Stimulated activated CD8-positive, alpha-beta memory T cell treated with anti-CD3 and anti-CD28 coated beads, Interleukin-12 subunit alpha, Interleukin-12 subunit beta, amount 100 ng/mL, for 4 hours (primary cell): ENCODE results near the gene PCP4L1.
A peak's percentile ranks its signal among the peaks of the same experiment; 100 is the strongest.

ENCODE experiments used
- DNase-seq: peaks from one replicate; pipeline ENCODE4 v3.0.0-alpha.2; 2020; ENCODE audit warnings: low read depth

PCP4L1 gene

DNA sequence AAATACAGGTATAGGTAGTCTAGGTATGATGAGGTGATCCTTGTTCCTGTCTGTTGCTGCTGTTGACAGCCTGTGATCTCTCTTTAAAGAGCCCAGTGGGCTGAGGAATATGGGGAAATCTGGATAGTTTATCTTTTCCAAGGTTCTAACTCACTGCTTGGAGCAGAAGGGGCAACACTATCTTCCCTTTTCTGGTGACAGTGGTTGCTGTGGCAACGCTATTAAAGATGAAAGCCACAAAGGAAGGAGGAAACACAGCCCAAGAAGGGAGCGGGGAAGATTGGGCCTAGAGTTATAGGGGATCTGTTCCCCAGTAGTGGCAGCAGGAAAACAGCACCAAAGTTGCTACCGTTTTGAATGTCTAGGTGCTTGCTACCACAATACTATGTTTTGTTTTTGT, 8.8 kb downstream of the PCP4L1 start:
- DNase-seq: no peak

DNA sequence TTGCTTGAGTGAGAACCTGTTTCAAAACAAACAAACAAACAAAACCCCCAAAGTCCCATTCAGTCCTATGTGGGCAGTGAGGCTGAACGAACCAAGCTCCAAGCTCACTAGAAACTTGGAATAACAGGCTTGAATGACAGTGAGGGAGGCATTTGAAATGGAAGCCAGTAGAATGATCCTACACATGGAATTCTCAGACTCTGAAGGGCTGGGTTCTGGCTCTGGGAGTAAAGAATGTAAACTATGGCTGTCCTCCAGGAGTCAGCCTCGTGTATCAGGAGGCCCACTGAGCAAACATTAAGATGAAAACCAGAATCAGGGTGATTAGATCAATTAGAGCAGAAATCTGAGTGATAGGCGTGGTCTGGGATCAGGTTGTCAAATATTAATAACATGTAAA, 14.9 kb downstream of the PCP4L1 start:
- DNase-seq: no peak

DNA sequence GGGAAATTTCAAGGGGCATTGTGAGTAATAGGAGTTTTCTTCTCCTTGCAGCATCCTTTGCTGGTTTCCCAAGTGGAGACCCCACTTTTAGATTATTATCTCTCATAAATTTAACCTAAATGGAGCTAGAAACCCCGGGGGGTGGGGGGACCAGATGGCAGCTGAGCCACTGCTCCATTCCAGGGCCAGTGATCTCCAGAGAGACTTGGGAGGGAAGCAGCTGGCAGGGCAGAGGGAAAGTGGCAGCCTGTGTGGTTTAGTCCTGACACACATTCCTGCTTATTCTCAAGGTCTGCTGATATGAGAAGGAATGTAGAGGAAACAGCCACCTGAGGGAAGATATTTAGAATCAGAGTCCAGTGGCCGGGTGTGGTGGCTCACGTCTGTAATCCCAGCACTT, 16.3 kb downstream of the PCP4L1 start:
- DNase-seq: no peak

DNA sequence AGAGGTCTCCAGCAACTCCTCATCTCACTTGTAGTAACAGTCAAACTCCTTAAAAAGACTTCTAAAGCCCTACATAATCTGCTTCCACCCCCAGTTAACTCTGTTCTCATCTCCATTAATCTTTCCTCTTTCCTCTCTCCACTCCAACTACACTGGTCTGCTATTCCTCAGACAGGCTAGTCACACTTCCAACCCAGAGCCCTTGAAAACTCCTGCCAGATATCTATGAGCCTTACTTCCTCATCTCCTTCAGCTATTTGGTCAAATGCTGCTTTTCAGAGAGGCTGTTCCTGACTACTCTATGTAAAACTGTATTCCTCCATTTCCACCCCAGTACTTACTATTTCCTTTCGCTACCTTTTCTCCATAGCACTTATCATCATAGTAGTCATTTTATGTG, 24.4 kb downstream of the PCP4L1 start:
- DNase-seq: no peak

DNA sequence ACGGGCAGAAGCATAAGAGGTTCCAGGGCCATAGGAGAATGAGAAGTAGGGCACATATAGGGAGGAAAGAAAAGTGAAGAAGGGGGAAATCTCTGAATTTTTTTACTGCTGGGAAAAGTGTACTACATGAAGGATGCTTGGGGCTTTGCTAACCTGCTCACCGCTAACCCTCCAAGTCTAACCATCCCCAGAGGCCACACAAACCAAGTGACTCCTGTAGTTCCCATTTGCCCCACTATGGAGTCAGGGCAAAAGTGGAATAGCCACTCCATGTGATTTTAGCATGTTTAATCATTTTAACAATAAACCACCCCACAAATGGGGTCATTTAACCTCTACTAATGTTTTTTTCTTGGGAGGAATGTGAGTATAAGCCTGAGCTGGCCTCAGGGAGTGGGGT, 26.6 kb downstream of the PCP4L1 start:
- no peak for DNase-seq

DNA sequence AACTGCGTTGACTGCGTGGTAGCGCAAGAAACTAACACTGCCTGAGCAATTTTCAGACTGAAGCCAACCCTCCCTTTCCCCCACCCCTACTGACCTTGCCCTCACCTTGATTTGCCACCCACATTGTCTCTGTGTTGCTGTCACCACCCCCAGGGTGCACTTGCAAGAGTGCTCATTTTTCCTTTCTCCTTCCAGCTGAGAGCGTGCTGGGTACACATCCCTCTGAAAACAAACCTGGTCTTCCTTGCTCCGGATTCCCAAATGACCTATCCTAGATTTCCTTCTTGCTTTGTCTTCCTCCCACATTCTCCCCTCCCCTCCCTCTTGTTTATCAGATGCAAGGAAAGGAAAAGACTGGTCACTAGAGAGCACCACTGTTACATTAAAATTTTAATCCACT, 27.0 kb downstream of the PCP4L1 start:
- DNase-seq: no peak

DNA sequence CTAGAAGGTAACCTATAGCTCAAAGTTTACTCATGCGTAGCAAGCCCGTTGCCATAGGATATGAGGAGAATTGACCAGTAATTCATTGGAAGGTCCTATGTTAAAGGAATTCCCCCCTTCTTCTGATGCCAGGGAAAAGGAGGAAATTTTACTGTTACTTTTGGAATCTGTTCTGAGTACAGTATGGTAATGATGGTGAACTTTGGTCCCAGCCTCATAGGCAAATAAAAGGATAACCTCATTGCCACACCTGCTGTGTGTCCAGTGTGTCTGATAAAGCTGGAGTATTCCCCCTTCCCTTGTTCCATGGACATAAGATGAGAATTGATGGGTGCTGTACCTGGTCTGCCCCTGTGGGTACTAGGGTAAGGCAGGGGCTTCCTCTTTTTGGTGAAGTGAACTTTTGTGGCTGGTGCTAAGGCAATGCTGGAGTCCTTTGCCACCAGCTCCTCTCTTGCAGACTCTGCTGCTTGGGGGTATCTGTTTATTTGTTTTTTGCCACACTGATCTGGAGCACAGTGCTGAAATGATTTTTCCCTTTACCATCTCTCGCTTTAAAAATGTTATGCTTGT, 29.0 kb downstream of the PCP4L1 start:
- DNase-seq: no peak

DNA sequence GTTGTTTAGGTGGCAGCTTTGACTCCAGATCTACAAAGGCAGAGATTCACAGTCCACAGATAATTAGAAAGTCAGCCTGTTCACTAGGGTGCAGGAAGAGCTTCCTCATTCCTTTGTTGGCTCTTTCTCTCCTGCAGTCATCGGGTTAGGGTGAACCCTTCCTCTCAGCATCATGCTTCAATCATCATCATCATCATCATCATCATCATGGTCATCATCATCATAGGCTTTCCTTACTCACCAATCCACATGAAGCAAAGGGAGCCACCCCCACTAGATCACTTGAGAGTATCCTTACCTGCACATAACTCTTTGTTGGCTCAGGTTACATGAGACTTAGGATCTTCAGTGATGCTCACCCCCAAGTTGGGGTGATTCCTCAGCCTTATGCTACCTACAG, 32.2 kb downstream of the PCP4L1 start:
- no peak for DNase-seq

DNA sequence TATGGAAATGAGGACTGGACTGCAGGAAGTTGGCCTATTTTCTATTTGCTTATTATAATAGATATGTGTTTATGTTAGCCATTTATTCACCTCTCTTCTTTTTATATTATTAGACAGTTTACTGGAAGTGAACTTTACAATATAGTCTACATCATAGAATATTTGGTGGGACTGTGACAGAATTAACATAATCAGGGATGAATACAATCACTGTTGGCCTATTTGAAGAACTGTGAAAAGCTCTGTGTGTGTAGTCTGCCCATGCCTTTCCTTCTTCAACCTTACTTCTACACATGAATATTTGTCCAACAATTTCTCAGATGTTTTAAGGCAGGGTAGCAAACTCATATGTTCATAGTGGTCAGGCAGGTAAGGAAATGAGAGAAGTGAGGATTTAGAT, 38.9 kb downstream of the PCP4L1 start:
- DNase-seq: no peak

DNA sequence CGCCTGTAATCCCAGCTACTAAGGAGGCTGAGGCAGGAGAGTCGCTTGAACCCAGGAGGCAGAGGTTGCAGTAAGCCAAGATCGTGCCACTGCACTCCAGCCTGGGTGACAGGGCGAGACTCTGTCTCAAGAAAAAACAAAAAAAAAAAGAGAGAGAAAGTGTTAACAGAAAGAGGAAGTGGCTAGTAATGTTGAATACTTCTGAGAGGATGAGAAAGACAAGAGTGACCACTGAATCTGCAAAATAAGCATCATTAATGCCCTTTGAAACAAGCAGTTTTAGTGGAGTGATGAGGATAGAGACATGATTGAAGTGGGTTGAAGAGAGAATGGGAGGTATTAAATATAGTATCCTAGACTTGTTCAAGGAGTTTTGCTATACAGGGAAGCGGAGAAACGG, 39.6 kb downstream of the PCP4L1 start:
- DNase-seq: no peak

DNA sequence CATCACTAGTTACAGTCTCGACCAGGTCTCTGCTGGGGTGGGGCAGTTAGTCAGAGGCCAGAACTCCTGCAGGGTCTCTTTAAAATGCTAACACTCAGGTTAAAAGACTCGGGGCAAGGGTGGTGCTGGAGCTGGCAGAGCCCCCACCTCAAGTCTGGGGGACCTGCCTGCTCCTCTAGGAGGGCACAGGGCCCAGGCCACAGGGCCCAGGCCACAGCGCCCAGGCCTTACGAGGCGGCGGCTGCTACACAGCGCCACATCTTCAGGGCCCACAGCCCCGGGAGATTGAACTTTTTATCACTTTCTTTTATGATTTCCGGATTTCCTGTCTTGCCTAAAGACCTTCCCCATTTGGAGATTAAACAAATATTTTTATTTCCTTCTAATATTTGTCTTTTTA, 40.8 kb downstream of the PCP4L1 start:
- DNase-seq: no peak

DNA sequence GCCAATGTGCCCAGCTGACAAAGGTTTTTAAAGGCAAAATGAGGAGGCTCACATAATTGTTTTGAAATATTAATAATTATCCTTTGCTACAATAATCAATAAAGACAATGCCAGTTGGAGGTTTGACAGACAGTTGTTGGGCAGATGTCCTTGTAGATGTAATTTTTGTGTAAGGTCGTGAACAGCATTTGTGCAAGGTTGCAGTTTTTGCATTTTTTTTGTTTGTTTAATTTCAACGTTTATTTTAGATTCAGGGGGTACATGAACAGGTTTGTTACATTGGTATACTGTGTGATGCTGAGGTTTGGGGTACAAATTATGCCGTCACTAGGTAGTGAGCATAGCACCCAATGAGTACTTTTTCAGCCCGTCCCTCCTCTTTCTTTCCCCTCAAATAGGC, 41.9 kb downstream of the PCP4L1 start:
- DNase-seq: no peak

DNA sequence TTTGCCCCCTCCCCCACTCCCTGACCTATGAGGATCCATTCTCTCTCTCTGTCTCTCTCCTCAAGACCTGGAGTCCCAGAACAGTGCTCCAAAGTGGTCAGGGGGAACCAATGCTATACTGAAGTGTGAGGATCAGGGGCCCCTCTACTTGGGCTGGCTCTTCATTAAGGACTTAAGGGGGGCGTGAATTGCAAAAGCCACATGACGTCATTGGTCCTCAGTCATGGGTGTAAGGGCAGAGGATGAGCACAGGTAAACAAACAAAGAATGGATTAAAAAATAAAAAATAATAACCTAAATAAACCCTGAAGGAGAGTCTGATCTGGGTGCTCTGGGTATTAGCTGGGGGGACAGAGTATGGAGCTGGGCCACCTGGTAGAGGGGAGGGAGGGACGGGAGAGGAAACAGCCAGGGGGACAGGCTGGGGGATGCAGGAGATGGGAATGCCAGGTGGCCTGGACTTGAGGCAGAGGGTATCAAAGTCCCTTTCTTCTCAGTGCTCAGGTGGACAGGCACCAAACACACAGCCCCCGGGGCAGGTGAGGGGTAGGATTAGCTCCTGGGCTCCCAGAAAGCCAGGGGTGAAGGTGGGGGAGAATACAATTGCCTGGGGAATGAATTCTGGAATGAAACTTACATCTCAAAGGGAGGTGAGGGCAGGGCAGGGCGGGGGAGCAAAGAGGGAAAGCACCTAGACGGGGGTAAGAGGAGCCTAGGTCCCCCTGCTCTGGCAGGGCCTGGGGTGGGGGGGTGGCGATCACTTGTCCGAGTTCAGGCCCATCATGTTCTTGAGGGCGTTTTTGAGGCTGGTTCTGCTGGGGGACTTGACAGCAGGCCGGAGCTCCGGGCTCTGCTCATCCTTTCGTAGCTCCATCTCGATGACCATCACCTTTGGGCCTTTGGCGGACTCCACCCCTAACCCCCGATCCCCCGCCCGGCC, 46.7 kb downstream of the PCP4L1 start:
- DNase-seq: no peak

DNA sequence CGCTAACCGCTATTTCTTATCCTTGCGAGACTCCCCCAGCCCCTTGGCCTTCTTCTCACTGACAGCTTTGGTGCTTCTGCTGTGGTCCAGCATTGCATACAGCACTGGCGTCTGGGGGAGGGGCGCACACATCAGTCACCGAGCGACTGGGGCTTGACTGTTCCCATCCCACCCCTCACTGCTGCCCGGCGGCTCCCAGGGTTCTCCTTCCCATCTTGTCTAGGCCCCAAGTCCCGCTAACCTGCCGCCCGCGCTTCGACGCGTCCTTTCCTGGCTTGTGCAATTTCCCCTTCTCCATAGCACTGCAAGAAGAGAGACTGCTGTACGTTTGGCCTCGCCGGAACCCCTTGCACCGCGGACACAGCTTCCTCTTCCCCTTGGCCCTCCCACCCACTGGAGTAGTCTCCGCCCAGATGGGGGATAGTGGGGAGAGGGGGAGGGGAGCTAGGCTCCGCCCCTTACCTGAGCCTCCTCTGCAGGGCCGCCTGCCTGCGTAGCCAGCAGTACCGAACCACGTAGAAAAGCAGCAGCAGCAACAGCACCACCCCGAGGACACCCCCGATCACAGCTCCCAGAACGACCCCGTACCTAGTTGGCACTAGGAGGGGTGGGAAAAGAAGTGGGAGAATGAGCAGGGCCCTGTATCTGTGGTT, 47.4 kb downstream of the PCP4L1 start:
- DNase-seq: peak; percentile 71

DNA sequence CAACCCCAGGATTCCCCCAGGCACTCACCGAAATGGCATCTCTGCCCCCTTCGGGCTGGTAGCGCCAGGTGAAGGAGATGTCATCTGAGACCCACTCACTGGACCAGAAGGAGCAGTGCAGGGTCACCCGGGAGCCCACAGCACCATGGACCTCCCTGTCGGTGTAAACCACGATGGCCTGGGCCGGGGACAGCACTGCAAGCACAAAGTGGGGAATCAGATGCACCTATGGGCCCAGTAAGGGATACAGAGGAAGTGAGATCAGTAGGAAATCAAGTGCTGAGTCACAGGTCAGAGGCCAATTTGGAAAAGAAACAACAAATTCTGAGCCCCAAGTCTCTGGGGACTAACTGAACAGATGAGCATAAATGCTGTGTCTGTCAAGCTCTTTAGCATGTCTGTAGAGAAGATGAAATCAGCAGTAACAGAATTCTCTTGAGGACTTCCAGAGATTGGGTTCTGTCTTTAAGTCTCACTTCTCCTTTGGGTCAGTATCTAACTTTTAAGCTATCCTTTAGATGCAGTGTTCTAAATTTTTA, 48.8 kb downstream of the PCP4L1 start:
- no peak for DNase-seq

DNA sequence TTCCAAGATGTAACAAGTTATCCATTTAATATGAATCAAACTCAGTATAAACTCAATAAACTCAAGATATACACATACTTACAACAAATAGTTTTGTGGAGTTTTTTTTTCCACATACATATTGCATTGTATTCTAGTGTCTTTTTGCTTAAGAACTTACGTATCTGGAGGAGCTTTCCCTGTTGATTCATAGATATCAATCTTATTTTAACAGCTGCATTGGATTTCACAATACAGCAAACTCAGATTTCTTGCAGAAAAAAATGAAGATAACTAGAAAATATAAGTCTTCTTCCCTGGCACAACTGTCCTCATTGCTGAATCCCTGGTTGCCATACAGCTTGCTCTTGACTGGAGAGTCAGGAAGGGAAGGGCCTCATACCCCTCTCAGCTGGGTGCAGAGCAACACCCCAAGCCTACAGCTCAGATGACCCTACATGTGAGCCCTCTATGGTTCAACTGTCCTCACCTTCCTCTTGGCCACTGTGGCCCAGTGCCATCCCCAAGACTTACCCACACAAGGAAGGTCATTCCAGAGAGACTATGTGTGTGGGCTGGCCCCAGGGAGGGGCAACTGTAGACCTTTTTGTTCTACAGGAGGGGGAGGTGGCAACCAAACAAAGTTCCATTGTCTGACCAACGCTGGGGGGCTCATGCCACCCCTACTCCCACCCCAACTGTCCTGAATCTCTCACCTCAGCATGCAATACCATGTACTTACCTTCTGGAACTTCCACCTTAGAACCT, 49.5 kb downstream of the PCP4L1 start:
- no peak for DNase-seq

DNA sequence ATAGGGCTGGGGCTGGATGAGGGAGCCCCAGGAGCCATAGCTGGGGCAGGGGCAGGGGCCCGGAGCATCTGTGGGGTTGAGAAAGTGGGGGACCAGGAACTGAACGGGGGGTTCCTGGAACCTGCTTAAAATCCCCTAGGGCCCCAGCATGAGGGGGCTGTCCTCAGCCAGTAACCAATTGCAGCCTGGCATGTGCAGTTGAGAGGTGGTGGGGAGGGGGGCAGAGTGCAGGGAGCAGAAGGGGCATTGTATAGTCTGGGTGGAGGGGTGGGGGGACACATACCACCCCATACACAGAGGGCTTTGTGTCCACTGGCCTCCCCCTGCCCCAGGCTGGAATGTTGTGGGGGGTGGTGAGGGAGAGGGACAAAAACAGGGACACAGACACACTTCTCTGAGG, 51.3 kb downstream of the PCP4L1 start, which contains the start of gene MPZ:
TSS of gene MPZ (minus strand) at position 101 of the 400 bp plus-strand sequence. CDS start at position 38, 63 bp downstream.
- DNase-seq: no peak

DNA sequence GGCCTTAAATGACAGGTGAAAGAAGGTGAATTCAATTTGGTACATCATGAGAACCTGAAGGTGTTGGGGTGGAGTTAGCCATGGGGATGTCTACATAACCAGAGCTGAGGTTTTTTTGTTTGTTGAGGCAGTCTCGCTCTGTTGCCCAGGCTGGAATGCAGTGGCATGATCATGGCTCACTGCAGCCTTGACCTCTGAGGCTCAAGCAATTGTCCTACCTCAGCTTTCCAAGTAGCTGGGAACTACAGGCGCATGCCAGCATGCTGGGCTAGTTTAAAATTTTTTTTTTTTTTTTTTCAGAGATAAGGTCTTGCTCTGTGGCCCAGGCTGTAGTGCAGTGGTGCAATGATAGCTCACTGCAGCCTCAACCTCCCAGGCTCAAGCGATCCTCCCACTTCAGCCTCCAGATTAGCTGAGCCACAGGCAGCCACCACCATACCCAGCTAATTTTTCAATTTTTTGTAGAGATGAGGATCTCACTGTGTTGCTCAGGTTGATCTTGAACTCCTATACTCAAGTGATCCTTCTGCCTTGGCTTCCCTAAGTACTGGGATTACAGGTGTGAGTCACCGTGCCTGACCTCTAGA, 53.1 kb downstream of the PCP4L1 start:
- DNase-seq: no peak

DNA sequence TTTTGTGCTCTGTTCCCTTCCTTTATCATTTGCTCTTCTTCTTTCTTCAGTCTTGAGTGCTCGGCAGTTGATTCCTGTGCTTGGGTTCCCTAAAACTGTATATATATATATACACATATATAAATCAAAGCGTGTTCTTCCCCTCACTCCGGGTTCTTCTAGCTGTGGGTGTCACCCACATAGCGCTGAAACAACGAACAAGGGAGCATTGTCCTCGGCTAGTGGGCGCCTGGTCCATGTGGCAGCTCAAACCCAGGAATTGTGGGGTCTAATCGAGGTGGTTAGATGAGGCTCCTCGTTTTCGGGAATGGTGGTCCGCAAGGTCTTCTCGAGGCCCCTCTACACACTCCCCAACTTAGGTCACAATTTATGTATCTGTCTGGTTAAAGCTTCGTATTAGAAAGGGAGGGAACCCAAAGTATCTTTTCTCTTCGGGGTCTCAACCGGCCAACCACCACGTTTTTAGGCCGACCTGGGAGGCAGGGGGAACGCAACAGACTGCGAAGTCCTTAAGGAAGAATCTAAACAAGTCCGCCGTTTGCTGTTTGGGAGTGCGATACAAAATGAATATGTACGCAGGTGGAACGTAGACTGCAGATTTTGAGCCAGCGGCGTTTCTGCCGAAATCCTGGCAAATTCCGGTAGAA, 55.1 kb downstream of the PCP4L1 start:
- DNase-seq: no peak

DNA sequence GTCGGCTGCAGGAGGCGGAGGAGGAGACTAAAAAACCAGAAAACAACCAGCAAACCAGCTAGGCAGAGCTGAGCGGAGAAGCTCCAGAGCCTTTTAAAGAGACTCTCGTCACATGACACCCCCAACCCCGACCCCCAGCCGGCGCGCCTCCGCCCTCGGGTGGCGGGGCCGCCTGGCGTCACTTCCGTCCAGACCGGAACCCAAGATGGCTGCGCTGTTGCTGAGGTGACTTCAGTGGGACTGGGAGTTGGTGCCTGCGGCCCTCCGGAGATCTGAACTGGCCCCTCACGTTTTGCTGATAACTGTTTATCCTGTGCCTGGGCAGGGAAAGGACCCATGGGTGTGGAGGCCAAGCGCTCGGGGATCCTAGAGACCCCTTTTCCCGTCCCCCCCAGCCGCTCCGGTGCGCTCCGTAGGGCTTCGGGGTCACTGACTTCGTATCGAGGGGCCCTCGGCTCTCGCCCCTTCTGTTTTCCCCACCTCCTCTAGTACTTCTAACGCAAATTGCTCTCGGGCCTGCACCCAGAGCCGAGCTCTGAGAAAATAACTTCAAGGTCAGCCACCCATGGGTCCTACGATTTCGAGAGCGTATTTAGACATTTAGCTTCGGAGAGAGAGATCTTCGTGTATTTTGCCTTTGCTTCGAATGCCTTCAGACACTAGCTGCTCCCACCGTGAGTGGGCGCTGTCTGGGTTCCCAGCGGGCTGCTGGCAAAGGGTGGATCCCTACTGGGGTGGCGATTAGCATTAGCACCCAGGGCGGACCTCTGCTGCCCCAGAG, 55.8 kb downstream of the PCP4L1 start, which contains the start of gene SDHC:
TSS of gene SDHC (plus strand) at position 181 of the 781 bp plus-strand sequence. CDS start at position 206, 25 bp downstream.
- DNase-seq: peak; percentile 80
